GM12873 (cell line): ENCODE data around the gene GRAMD1B.

Experiments used
- TF ChIP-seq, protein P1 (sequence below): IDR thresholded peaks from 2 replicates; pipeline ENCODE4 v1.5.1; 2012; ENCODE audit warnings: low read depth, mild to moderate bottlenecking, moderate library complexity, low read length, control low read depth; ENCODE audit not compliant: insufficient read depth; ENCODE audit errors: missing control alignments

The GRAMD1B gene

DNA sequence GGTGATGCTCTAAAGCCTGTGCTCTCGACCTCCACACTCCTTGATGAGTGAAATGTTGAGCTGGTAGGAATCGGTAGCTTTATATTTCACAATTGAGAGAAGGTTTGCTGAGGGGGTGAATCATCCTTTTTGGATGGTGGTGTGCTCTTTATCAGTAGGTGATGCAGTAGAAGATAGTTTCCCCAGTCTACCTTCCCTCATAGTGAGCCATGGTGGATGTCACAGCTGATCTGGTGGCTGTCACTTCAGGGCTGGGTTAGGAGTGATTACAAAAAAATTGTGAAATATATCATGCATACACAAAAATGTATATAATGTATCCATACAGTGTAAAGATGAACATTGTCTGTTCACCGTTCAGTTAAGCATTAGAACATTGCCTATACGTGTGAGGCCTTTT lies 105.3 kb downstream of the GRAMD1B start:
- TF ChIP-seq, protein P1, sequence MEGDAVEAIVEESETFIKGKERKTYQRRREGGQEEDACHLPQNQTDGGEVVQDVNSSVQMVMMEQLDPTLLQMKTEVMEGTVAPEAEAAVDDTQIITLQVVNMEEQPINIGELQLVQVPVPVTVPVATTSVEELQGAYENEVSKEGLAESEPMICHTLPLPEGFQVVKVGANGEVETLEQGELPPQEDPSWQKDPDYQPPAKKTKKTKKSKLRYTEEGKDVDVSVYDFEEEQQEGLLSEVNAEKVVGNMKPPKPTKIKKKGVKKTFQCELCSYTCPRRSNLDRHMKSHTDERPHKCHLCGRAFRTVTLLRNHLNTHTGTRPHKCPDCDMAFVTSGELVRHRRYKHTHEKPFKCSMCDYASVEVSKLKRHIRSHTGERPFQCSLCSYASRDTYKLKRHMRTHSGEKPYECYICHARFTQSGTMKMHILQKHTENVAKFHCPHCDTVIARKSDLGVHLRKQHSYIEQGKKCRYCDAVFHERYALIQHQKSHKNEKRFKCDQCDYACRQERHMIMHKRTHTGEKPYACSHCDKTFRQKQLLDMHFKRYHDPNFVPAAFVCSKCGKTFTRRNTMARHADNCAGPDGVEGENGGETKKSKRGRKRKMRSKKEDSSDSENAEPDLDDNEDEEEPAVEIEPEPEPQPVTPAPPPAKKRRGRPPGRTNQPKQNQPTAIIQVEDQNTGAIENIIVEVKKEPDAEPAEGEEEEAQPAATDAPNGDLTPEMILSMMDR: no peak

DNA sequence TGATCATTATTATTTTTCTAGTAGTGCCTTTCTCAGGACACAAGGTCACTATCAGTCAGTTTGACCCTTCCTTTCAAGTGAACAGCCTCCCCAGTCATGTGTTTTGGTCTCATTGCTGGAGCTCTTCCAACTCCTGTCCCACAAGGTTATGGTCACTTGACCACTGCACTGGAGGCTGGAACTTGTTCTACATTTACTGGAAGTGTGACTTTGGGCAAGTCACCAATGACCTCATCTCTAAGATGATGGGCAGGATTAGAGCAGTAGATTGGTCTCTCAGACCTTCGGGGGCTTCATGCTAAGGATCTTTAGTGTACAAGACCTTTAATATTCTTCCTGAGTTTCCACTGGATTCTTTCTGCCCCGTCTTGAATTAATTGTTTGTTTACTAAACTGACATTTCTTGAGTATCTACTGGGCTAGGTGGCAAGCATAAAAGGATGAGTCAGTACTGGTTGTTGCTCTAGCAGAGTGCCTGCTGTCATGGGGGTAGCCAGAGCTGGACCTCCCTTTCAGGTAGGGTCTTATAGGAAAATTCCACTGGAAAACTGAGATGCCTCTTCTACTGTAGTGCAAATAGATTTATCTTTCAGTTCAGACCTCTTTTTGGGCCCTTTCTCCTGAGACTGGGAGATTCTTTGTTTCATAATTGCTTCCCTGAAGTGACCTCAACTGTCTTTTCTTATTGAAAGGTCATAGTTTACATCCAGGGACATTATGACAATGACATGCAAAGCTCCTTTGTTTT lies 106.8 kb downstream of the GRAMD1B start:
- TF ChIP-seq, protein P1: no peak

DNA sequence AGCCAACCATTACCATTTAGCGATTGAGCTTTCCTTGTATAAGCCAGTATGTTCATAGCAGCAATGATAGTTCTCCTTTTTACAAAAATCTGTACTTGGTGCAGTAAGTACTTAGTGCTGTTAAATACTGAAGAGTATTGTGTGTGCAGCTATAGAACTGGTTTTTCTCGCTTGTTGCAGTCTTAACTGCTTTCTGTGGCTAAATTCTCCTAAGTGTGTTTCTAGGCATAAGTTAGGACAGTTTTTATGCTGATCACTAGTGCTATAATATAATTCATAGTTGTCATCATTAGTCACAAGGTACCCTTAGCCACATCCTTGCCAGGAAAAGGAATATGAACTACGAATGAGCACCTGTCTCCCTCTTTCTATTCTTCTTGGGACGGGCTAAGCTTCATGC lies 107.7 kb downstream of the GRAMD1B start:
- TF ChIP-seq, protein P1: no peak

DNA sequence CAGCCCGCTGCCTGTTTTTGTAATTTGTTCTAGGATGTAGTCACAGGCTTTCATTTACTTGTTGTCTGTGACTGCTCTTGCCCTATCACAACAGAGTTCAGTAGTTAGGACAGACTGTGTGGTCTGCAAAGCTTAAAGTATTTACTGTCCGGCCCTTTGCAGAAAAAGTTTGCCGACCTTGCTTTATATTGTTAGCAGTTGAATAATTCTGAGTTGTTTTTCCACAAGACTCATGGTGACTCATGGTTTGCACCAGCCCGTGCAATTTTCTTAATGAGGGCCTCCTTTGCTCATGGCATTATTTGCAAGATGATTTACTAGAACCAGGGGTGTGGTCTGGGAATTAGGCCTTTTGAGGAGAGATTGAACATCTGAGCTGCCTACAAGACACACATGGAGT lies 113.7 kb downstream of the GRAMD1B start:
- TF ChIP-seq, protein P1: no peak

DNA sequence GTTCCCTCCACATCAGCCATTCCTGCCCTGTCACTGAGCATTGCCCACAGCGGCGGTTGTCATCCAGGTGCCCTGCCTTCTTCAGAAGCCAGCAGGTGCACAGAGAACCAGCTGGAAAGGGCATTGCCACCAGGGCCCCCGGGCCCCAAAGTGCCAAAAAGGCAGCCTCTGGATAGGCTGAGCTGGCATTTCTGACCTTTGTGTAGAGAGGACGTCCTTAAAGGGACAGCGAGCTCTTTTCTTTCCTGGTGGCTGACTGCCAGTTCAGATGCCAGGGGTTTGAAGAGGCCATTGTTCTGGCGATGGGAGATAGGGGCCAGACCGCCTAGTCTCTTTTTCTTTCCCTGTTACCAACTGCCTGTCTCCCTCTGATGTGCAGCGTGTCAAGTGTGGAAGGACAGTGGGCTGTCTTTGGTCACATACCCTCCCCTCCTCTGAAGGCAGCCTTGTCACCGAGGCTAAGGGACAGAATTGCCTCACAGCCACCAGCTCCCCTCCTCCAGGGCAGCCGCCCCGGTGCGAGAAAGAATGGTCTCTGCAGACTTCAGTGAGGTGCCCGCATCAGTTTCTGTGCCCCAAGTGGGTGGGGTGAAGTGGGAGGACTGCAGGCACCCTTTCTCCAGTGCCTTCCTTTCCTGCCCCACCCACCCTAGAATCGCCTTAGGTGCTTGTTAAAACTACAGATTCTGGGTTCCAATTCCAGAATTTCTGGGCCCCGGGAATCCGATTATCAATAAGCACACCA lies 114.7 kb downstream of the GRAMD1B start:
- TF ChIP-seq, protein P1: no peak

DNA sequence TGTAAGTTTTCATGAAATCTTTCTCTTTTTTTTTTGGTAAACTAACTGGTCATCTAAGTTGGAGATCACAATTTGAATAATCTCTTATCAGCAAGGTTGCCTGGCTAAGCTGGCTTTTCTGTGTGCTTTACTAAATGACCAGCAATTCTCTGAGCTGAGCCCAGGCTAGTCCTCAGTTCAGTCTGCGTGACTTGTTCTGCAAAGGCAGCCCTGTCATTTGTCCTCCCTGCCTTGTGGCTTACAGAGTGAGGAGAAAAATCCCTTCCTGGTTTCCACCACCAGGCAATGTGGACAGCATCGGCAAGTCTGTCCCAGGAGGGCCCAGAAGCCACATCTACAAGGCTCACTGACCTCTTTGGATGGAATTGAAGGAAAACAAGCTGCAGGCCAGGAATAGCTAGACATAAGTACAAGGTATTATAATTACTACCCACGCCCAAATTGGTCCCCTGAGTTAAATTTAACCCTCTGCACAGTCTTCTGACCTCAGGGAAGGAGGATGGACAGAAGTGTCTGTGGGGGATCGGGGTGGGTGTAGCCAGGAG lies 115.7 kb downstream of the GRAMD1B start:
- TF ChIP-seq, protein P1: no peak

DNA sequence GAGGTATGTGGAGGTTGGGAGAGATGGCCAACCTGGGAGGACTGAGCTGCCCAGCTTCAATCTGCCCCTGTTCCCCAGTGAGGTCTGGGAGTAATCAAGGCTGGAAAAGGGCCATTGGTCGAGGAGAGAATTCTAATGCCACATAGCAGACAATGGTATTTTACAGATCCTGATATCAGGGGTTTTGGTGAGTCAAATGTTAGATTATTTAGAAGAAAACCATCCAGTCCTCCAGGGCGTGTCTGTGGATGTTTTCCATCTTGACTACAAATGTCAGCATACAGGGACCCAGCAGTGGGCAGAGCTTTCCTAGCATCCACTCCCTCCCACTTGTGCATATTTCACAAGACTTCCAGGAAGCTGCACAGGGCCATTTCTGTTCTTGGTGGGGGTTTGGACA lies 116.4 kb downstream of the GRAMD1B start:
- TF ChIP-seq, protein P1: no peak
